GM20000 (cell line): ENCODE results near the gene ANO4.

Source experiments
- DNase-seq: peaks from one replicate; pipeline ENCODE4 v3.0.0; 2012; ENCODE audit warnings: low spot score
- CTCF ChIP-seq: IDR thresholded peaks from 2 replicates; pipeline ENCODE4 v1.5.1; 2012; ENCODE audit warnings: mild to moderate bottlenecking, control low read depth; ENCODE audit errors: extremely low read depth, missing control alignments

ANO4 gene

GRCh38 chr12:100955139-100955538 is 160.6 kb downstream of the ANO4 start:
- DNase-seq: no peak

DNA sequence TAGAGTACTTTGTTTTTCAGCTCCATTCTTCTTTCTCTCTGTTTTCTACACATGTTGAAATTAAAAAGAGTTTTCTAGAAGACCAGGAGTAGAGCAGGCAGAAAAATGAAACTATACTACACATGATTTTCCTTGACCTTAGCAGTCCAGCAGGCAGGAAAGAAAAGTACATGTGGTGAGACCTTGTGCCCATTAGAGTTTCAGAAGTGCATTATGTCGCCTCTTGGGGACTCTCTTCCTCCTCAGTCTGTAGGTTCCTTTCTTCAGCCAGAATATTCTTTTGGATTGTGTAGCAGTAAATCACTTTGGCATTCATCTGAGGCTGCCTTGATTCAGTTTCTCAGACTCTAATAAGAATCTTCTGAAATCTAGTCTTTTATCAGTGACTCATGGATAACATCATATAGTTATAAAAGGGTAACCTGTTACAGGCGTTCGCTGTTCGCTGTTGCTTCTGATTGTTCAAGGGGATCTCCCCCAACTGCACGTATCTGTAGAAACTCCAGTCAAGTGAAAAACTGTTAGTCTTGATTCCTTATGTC is 161.8 kb downstream of the ANO4 start:
- no peak for DNase-seq
- TF ChIP-seq CTCF: no peak

More at GRCh38 chr12:100955139-100955538, 160.6 kb downstream of the ANO4 start:
- no peak for TF ChIP-seq CTCF

DNA sequence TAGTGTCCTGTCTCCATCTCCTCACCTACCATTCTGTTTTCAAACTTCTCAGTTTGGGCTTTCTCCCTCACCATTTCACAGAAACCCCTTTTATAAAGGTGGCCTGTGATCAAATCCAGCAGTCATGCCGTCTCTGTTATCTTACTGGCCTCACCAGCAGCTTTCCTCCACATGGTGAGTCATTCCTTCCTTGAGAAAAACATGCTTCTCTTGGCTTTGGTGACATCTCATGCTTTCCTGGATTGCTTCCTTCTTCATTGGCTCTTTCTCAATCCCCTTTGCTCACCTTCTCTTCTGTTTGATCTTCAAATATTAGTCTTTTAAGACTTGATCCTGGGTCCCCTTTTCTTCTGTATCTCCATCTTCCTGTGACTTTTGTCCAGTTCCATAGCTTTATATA is 164.9 kb downstream of the ANO4 start:
- DNase-seq: no peak
- no peak for TF ChIP-seq CTCF

DNA sequence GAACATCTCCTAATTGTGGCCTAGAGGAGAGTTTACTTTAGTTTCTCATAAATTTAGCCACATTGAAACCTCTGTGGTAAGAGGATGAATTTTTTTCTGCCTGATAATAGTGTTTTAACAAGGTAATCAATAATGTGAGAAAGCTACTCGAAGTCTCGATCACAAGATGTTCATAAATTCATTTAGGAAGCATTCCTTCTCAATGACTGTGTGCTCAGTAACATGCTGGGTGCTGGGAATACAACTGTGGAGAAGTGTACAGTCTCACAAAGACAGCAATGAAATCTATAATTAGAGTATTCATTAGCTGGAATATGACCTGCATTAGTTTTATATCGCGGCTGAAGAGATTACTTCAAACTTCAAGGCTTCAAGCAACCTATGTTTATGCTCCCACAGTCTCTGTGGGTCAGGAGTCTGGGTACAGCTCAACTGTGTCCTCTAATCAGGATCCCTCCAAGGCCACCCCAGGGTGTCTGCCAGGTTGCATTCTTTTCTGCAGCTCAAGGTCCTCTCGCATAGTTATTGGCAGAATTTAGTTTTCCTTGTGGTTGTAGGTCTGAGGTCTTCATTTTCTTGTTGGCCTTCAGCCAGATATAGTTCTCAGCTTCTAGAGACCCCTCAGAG is 167.6 kb downstream of the ANO4 start:
- no peak for TF ChIP-seq CTCF
- DNase-seq: no peak

DNA sequence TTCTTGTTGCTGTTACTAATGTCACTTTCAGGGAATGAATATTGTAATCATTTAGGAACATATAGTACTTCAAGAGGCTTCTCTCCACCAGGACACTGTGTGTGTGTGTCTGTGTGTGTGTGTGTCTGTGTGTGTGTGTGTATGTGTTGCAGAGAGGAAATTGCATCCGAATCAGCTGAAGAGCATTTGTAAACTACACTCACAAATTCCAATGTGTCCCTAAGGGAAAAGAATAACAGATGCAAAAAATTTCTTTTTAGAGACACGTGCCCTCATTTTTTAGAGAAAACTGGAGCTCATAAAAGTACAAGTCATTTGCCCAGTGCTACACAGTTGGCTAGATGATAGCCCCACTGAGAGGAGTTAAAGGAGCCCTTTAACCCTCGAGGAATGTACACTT is 168.8 kb downstream of the ANO4 start:
- no peak for TF ChIP-seq CTCF
- DNase-seq: no peak

DNA sequence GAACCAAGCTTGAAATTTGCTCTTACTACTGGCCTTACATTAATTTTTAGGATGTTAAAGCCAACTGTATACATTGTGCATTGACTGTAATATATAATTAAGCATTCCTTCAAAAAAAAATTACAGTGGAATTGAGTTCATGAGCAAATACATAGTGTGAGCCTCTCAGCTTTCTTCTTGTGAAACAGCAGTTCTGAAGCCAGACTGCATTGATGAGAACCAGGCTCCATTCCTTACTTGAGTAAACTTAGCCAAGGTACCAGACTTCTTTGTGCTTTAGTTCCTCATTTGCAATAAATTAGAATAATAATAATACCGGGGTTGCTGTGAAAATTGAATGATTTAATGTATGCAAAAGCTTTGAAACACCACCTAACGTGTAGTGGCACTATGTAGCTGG is 169.5 kb downstream of the ANO4 start:
- no peak for TF ChIP-seq CTCF

DNA sequence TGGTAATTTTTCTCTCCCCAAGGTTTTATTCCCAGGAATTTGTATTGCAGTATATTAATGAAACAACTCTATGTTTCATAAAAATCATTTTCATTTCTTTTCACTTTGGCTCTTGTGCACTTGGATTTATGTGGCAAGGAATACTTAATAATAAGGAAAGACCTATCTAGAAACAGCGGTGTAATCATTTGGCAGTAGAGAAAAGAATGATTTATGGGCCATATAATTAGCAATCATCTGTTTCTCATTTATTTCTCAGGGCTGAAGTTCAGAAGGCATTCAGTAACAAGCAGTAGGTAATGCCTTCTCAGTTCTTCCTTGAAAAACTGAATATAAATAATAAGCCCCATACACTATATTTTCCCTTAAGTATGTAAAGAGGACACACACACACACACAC is 172.6 kb downstream of the ANO4 start:
- TF ChIP-seq CTCF: no peak
- DNase-seq: no peak

More for the DNA sequence above, 169.5 kb downstream of the ANO4 start:
- DNase-seq: no peak
